Measurements from ENCODE around the gene USP7.

Gene USP7

GRCh38 chr16:8847623-8848022, 116.1 kb downstream of the USP7 start:
- no peak overlapping the region for H3K4me3 ChIP-seq (replicated peaks; ENCODE audit: insufficient read depth, low read length)
- H3K27ac ChIP-seq (replicated peaks), result no peak overlapping the region
- TF ChIP-seq CTCF (IDR thresholded peaks at IDR 0.05; ENCODE audit: insufficient read depth, low read length) (no peak), POLR2AphosphoS5 (IDR thresholded peaks at IDR 0.05; ENCODE audit: low read depth) (no peak), SPI1 (IDR thresholded peaks at IDR 0.05; ENCODE audit: borderline replicate concordance, low read depth) (no peak), GABPA (IDR thresholded peaks at IDR 0.05; ENCODE audit: low read depth) (no peak), REST (IDR thresholded peaks at IDR 0.05; ENCODE audit: insufficient replicate concordance, low read depth) (no peak)
- DNase-seq (ENCODE audit: low read depth in 1 of 2, low spot score in 1 of 2), result no peak
- no peaks in the 10 kb centered on the region for H3K27me3 ChIP-seq (ENCODE audit: insufficient read depth, poor library complexity, severe bottlenecking)

- Histone ChIP-seq H3K4me3 (replicated peaks; ENCODE audit: insufficient read depth, low read length) (no peak overlapping the region), H3K27ac (replicated peaks) (no peak overlapping the region), H3K27me3 (ENCODE audit: insufficient read depth, poor library complexity, severe bottlenecking) (no peaks in the 10 kb centered on the region)
- TF ChIP-seq POLR2AphosphoS5 (IDR thresholded peaks at IDR 0.05; ENCODE audit: low read depth) (no peak), CTCF (IDR thresholded peaks at IDR 0.05; ENCODE audit: insufficient read depth, low read length) (no peak), REST (IDR thresholded peaks at IDR 0.05; ENCODE audit: insufficient replicate concordance, low read depth) (no peak), GABPA (IDR thresholded peaks at IDR 0.05; ENCODE audit: low read depth) (no peak), SPI1 (IDR thresholded peaks at IDR 0.05; ENCODE audit: borderline replicate concordance, low read depth) (no peak)
- DNase-seq (ENCODE audit: low read depth in 1 of 2, low spot score in 1 of 2), result no peak
These were observed 116.6 kb downstream of the USP7 start for GRCh38 chr16:8847145-8847544.

GRCh38 chr16:8846401-8846932, 117.2 kb downstream of the USP7 start:
- no peak for DNase-seq (ENCODE audit: low read depth in 1 of 2, low spot score in 1 of 2)
- H3K27ac ChIP-seq (replicated peaks), result no peak overlapping the region
- no peaks in the 10 kb centered on the region for H3K27me3 ChIP-seq (ENCODE audit: insufficient read depth, poor library complexity, severe bottlenecking)
- no peak for TF ChIP-seq POLR2AphosphoS5 (IDR thresholded peaks at IDR 0.05; ENCODE audit: low read depth)
- TF ChIP-seq SPI1 (IDR thresholded peaks at IDR 0.05; ENCODE audit: borderline replicate concordance, low read depth), result no peak
- TF ChIP-seq GABPA (IDR thresholded peaks at IDR 0.05; ENCODE audit: low read depth), result no peak
- TF ChIP-seq CTCF (IDR thresholded peaks at IDR 0.05; ENCODE audit: insufficient read depth, low read length), result no peak
- no peak overlapping the region for H3K4me3 ChIP-seq (replicated peaks; ENCODE audit: insufficient read depth, low read length)

All from HL-60 (cell line).